GM18873 (cell line): ENCODE measurements around the gene LRRC10.

ENCODE experiments used
- ATAC-seq: cut with Tn5 transposase; IDR thresholded peaks from one replicate; pipeline ENCODE4 v1.9.1; 2021; ENCODE audit warnings: mild to moderate bottlenecking, moderate library complexity, moderate number of reproducible peaks; ENCODE audit not compliant: unreplicated experiment, low FRiP score

LRRC10 gene

GRCh38 chr12:69610729-69611128, at the start of gene LRRC10:
TSS of gene LRRC10 (minus strand) at chr12:69610907. CDS start at chr12:69610838, 69 bp downstream.
- ATAC-seq = no peak

DNA sequence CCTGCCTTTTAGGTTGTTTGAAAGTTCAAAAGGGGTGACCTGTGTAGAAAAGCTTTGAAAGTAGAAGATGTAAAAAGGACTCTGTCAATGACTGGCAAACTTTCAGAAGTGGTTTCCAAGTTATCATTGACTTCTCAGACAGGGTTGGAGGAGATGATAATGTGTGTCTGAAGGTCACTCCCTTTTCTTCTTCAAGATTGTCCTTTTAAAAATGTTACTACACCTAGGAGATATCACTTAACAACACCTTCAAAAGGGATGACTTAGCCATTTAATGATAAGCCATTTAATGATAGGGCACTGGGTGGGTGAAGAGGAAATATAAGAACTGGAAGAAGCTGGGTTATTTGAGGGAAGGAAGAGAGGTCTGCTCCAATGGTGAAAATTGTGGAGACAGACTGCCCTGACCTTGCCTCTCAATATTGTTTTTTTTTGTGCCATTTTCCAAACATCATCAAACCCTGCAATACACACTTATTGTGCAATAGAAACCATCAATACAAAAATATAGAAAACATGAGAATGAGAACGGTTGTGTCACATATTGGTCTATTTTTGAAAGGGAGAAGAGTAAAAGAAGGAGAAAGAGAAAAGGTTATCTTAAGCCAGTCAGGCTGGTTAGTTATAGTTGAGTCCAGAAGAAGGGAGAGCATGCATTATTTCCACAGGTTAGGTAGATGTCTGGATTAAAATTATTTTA, 49.6 kb upstream of the LRRC10 start:
- ATAC-seq = no peak

DNA sequence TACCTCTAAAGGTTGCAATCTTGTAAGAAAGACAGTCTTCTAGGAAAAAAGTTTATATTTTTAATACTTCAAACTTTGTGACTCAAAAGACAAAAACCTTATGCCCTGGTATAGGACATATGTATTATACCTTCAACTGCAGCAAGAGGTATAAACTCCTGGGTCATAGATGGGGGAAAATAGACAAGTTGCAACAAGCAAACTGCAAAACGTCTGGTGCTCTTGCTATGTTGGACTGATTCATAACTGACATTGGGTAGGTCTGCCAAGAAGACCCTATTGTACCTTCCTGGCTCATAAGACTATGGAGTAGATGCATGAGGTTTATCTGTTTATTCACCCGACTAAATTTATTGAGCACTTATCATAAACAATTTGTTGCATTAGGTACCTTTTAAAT, 47.5 kb upstream of the LRRC10 start:
- no peak for ATAC-seq

- no peak for ATAC-seq
These were observed 46.9 kb upstream of the LRRC10 start for GRCh38 chr12:69657376-69658137.

GRCh38 chr12:69655616-69656340, 45.1 kb upstream of the LRRC10 start:
- no peak for ATAC-seq

DNA sequence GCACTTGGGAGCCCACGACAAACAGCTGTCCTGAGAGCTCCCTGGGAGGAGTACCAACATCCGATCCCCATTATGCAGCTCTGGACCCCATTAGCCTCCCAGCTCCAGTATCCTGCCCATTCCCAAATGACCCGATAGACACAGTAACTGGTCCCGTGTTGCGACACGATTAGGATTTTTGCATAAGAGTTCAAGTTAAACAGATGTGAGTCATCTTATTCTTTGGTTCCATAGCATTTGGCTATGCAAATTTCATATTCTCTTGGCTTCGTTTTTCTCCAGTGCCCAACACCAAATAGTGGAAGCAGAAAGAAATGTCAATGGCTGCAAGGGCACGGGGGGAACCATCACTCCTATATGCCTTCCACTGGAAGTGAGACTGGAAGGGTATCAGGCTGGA, 43.0 kb upstream of the LRRC10 start:
- no peak for ATAC-seq

GRCh38 chr12:69651922-69652321, 41.2 kb upstream of the LRRC10 start:
- no peak for ATAC-seq

GRCh38 chr12:69649529-69649928, 38.8 kb upstream of the LRRC10 start:
- no peak for ATAC-seq

GRCh38 chr12:69648476-69648875, 37.8 kb upstream of the LRRC10 start:
- ATAC-seq = no peak

DNA sequence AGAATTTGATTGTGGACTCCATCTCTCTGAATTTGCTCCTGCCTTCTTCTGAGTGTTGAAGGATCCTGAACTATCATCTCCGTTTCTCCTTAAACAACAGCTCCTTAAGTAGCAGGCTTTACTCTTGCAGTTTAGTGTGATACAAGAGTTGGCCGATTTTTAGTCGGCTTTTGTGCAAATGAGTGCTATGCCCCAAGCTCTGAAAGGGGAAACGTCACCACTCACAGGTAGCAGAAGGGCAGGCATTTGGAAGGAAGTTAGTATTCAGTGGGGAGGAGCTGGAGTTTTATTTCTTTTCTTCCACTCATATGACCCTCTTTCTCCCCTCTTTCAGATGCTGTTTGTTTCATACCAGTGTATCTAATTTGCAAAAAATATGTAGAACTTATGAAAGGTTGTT, 36.5 kb upstream of the LRRC10 start:
- ATAC-seq = no peak

DNA sequence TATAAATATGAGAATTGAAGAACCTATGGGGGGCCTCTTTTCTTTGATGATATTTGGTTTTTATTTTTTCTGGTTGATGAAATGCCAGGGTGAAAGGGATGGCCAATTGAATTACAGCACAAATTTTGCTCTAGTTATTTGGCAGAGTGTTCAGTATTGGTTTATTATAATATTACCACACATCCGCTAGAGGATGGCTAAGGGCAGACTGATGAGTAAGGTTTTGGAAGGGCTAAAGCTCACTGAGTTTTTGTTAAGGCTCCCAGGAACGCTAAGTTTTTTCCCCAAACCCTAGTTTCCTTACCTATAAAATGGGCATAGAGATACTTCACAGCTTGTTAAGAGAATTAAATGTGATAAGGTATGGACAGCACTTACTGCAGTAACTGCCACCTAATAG, 34.3 kb upstream of the LRRC10 start:
- ATAC-seq = no peak

DNA sequence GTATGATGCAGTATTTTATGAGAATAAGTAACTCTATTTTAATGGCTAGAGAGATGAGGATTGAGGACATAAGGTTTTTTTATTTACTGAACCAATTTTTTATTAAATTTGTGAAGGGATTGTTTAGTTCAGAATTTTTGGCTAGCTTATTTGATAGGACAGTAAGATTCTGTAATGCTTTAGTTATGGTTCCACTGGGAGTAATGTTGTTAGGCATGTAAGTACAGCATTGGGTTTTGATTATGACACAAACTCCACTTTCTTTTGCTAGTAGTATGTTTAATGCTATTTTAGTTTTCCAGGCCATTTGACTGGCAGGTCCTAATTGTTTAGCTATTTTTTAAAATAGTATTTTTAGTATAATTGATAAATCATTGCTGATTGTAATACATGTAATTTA, 33.8 kb upstream of the LRRC10 start:
- ATAC-seq = no peak

DNA sequence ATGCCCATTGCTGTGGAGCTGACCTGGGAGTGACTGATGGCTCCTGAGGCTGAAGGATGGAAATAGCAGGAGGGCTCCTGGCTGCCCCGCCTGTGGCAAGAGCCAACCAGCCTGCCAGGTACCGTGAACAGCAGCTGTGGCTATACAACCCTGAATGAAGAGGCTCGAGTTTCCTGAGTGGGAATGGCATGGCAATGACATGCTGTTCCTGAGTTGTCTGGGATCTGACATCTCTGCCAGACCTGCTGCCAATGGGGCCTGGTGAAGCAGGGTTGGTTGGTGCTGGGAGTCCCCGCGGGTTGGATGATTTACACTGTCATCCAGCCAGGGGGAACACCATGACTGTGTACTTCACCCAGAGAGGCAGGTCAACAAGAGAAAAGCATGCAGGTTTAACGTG, 31.8 kb upstream of the LRRC10 start:
- no peak for ATAC-seq

GRCh38 chr12:69641546-69641945, 30.8 kb upstream of the LRRC10 start:
- no peak for ATAC-seq

GRCh38 chr12:69639400-69640016, 28.8 kb upstream of the LRRC10 start:
- peak; percentile 69 for ATAC-seq

GRCh38 chr12:69633061-69633460, 22.4 kb upstream of the LRRC10 start:
- ATAC-seq = no peak

DNA sequence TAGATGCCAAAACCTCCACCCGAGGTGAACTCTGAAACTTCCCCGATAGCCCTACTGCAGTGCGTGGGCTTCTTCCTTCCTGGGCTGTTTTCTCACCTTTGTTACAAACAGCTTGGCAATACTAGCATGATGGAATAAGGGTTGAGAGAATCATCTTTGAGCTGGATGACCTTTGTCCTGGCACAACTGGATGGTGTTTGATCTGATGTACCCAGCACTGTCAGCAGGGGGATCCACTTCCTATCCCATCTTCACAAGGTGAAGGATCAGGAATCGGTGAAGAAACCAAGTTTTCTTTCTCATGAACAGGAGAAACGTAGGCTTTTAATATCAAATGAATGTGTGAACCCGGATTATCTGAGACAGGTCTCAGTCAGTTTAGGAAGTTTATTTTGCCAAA, 19.5 kb upstream of the LRRC10 start:
- no peak for ATAC-seq

DNA sequence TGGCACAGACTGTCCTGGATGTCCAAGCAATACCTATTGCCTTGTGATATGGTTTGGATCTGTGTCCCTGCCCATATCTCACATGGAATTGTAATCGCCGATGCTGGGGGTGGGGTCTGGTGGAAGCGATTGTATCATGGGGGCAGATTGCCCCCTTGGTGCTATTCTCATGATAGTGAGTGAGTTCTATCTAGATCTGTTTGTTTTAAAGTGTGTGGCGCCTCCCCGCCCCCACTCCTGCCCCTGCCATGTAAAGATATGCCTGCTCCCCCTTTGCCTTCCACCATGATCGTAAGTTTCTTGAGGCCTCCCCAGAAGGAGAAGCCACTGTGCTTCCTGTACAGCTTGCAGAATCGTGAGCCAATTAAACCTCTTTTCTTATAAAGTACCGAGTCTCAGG, 16.8 kb upstream of the LRRC10 start:
- ATAC-seq = no peak

GRCh38 chr12:69623970-69624369, 13.3 kb upstream of the LRRC10 start:
- ATAC-seq = no peak

DNA sequence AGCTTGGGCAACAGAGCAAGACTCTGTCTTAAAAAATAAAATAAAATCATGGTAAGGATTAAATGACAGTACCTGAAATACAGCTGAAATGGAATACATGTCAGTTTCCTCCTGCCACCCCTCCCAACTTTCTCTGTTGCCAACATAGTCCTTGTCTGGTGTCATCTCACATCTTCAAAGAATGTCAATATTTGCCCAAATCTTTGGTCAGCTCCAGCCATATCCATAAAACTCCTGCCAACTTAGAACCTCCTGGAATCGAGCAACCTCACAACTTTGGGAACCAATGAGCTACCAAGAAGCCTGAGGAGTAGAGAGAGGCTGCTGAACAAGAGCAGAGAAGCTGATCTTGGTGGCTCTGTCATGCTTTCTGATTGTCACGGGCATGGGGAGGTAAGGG, 10.8 kb upstream of the LRRC10 start:
- ATAC-seq = no peak

DNA sequence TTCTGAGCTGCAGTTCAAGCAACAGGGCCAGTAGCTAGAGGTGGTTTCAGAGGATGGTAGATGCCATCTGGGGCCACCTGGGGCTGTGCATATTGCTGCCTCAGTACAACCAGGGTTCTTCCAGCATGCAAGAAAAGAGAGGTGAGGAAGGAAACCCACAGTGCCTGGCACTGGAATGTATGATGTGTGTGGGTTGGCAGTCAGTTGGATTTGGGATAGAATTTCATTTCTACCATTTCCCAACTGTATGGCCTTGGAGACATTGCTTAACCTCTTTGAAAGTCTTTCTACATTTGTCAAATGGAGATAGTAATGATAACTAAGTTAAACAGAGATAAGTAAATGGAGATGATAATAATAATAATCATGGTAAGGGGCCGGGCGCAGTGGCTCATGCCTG, 10.2 kb upstream of the LRRC10 start:
- no peak for ATAC-seq
